Measurements from ENCODE around the gene CYTL1. TPM values are rescaled to one million over a fixed set of nuclear protein-coding genes. Genes with fewer than 3 reads are reported as not detected.

Gene CYTL1
- total and polyA plus RNA-seq, 2 of the 13 experiments (the other 11 are each of a cell fraction or from before 2014, with no cell fraction given) = not detected

DNA sequence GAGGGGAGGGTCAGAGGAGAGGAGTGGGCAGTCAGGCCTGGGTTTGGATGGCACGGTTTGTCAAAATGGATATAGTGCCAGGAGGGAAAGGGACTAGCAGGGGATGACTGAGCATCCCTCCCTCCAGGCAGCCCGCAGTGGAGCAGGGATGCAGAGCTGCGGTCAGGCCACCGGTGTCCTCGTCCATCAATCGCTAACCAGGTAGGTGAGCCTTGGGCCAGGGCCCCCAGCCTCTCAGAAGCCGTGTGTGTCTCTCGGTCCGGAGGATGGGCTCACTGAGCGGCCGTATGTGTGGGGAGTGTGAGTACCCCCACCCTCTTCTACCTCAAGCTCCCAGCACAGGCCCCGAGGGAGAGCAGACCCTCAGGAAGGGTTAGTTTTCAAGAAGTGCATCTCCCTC is 538 bp upstream of the CYTL1 start:
- in situ Hi-C loops (cut with HindIII; ENCODE audit: extremely low pct_ligation_motif_present, low pct_unique_long_range_greater_than_20kb) = no loop called here
- H4K20me1 ChIP-seq (ENCODE audit: insufficient read depth, low read length) = no peaks in the 10 kb centered on the region
- ChIA-PET POLR2A (no interaction called here), CTCF (ENCODE audit: low intra/inter-chr PET ratio, low total read pairs) (no interaction called here)
- 0% methylated on average over 2 of the region's 12 CpGs for WGBS (ENCODE audit: low lambda C conversion rate)
- peaks cover 0 to 61% of the 10 kb centered on the region in 2 experiments; a peak in 3 of 5 replicates for H3K27me3 ChIP-seq (ENCODE audit: control insufficient read depth in 1 of 2, insufficient read depth in 2 of 2, low read length in 2 of 2)
- no peaks in the 10 kb centered on the region for H3K9me3 ChIP-seq (ENCODE audit: low read length)
- no peaks in the 10 kb centered on the region for H3K4me1 ChIP-seq (ENCODE audit: insufficient read depth, low read length)
- no peak overlapping the region for H3K9ac ChIP-seq (ENCODE audit: insufficient read depth, low read depth, low read length)
- no peak overlapping the region for H2AFZ ChIP-seq (ENCODE audit: low read length)
- BruUV-seq (replicated peaks) = no TSS peak
- no peak for DNase-seq (ENCODE audit: low spot score)
- no peak overlapping the region for H3K27ac ChIP-seq (ENCODE audit: extremely low read length, insufficient read depth, low read length)
- H3K4me3 ChIP-seq (replicated peaks in 1 of 3; ENCODE audit: insufficient read depth in 1 of 3, low read depth in 2 of 3, low read length in 3 of 3) = no peak overlapping the region
- intact Hi-C loops (cut with micrococcal nuclease; ENCODE audit: unreplicated experiment) = no loop called here
- ATAC-seq = no peak
- no peaks in the 10 kb centered on the region for H3K79me2 ChIP-seq (ENCODE audit: insufficient read depth, low read length)
- no peak for FAIRE-seq
- TF ChIP-seq HDAC1 (CRISPR knock-in tag; IDR thresholded peaks at IDR 0.05) (no peak), NPAS2 (CRISPR knock-in tag; IDR thresholded peaks at IDR 0.05; ENCODE audit: borderline replicate concordance) (no peak), RBM22 (optimal IDR thresholded peaks at IDR 0.05; ENCODE audit: low read length) (no peak), ZFP82 (CRISPR knock-in tag; IDR thresholded peaks at IDR 0.05; ENCODE audit: borderline replicate concordance) (no peak), TEAD3 (CRISPR knock-in tag; optimal IDR thresholded peaks at IDR 0.05; ENCODE audit: borderline replicate concordance) (no peak), HNRNPL (IDR thresholded peaks at IDR 0.05; ENCODE audit: low read depth, low read length) (no peak), ZNF253 (CRISPR knock-in tag; IDR thresholded peaks at IDR 0.05; ENCODE audit: borderline replicate concordance) (no peak)
- TF ChIP-seq, protein P1, sequence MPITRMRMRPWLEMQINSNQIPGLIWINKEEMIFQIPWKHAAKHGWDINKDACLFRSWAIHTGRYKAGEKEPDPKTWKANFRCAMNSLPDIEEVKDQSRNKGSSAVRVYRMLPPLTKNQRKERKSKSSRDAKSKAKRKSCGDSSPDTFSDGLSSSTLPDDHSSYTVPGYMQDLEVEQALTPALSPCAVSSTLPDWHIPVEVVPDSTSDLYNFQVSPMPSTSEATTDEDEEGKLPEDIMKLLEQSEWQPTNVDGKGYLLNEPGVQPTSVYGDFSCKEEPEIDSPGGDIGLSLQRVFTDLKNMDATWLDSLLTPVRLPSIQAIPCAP (CRISPR knock-in tag; IDR thresholded peaks at IDR 0.05; ENCODE audit: low read depth) = no peak
- TF ChIP-seq, protein P2, sequence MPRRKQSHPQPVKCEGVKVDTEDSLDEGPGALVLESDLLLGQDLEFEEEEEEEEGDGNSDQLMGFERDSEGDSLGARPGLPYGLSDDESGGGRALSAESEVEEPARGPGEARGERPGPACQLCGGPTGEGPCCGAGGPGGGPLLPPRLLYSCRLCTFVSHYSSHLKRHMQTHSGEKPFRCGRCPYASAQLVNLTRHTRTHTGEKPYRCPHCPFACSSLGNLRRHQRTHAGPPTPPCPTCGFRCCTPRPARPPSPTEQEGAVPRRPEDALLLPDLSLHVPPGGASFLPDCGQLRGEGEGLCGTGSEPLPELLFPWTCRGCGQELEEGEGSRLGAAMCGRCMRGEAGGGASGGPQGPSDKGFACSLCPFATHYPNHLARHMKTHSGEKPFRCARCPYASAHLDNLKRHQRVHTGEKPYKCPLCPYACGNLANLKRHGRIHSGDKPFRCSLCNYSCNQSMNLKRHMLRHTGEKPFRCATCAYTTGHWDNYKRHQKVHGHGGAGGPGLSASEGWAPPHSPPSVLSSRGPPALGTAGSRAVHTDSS (CRISPR knock-in tag; conservative IDR thresholded peaks at IDR 0.05) = no peak
- TF ChIP-seq, protein P3, sequence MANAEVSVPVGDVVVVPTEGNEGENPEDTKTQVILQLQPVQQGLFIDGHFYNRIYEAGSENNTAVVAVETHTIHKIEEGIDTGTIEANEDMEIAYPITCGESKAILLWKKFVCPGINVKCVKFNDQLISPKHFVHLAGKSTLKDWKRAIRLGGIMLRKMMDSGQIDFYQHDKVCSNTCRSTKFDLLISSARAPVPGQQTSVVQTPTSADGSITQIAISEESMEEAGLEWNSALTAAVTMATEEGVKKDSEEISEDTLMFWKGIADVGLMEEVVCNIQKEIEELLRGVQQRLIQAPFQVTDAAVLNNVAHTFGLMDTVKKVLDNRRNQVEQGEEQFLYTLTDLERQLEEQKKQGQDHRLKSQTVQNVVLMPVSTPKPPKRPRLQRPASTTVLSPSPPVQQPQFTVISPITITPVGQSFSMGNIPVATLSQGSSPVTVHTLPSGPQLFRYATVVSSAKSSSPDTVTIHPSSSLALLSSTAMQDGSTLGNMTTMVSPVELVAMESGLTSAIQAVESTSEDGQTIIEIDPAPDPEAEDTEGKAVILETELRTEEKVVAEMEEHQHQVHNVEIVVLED (CRISPR knock-in tag; IDR thresholded peaks at IDR 0.05; ENCODE audit: borderline replicate concordance) = no peak
- no peak overlapping the region for H3K4me2 ChIP-seq (ENCODE audit: low read depth, low read length)
- no peaks in the 10 kb centered on the region for H3K36me3 ChIP-seq (replicated peaks in 1 of 2; ENCODE audit: control insufficient read depth in 1 of 2, insufficient read depth in 2 of 2, low read length in 2 of 2)
